GM12878 (cell line): Measurements from ENCODE around the gene DRC1.

Experiments used
- EED ChIP-seq: sonication (generic); IDR thresholded peaks from 2 replicates; pipeline ENCODE4 v1.6.1; 2016; ENCODE audit warnings: antibody characterized with exemption, low read depth
- EGR1 ChIP-seq, 2 experiments: IDR thresholded peaks; 1 replicate in 1 of 2; 2 replicates in 1 of 2; pipeline ENCODE4 v1.6.1; 2011 to 2012; ENCODE audit warnings: low read depth in 2 of 2, low read length in 2 of 2, borderline replicate concordance in 1 of 2, mild to moderate bottlenecking in 1 of 2, moderate library complexity in 1 of 2
- FOXM1 ChIP-seq: IDR thresholded peaks from 2 replicates; pipeline ENCODE4 v1.6.1; 2012; ENCODE audit warnings: low read depth, mild to moderate bottlenecking, inconsistent platforms, low read length, moderate library complexity
- HCFC1 ChIP-seq: fragments of 150-350 bp; IDR thresholded peaks from 2 replicates; pipeline ENCODE4 v1.6.1; 2014; ENCODE audit warnings: low read length
- NR2C2 ChIP-seq: IDR thresholded peaks from 2 replicates; pipeline ENCODE4 v1.6.1; 2011; ENCODE audit warnings: borderline replicate concordance, low read depth; ENCODE audit not compliant: control insufficient read depth, insufficient read length
- POLR2A ChIP-seq: IDR thresholded peaks from 2 replicates; pipeline ENCODE4 v1.6.1; 2011; ENCODE audit warnings: low read depth, mild to moderate bottlenecking, low read length
- RAD51 ChIP-seq: fragments of 450-650 bp; IDR thresholded peaks from 2 replicates; pipeline ENCODE4 v1.6.1; 2016; ENCODE audit warnings: moderate library complexity, mild to moderate bottlenecking, inconsistent platforms
- SMAD5 ChIP-seq: IDR thresholded peaks from 2 replicates; pipeline ENCODE4 v1.6.1; 2016; ENCODE audit warnings: antibody characterized with exemption, low read depth
- ZNF274 ChIP-seq: IDR thresholded peaks from one replicate; pipeline ENCODE4 v1.8.0; 2011; ENCODE audit not compliant: insufficient read length, insufficient read depth

GRCh38 chr2:26356771-26357170 lies 44.9 kb upstream of the DRC1 start:
- no peak for TF ChIP-seq EED
- no peak for TF ChIP-seq SMAD5
- no peak for TF ChIP-seq HCFC1
- TF ChIP-seq POLR2A: no peak
- TF ChIP-seq NR2C2: no peak
- no peak for TF ChIP-seq ZNF274
- TF ChIP-seq FOXM1: no peak
- TF ChIP-seq RAD51: no peak
- TF ChIP-seq EGR1 (IDR thresholded peaks at IDR 0.05; ENCODE audit: borderline replicate concordance in 1 of 2, low read depth in 2 of 2, low read length in 2 of 2): no peak
